ENCODE results near the gene TMEM131.

TMEM131 gene

DNA sequence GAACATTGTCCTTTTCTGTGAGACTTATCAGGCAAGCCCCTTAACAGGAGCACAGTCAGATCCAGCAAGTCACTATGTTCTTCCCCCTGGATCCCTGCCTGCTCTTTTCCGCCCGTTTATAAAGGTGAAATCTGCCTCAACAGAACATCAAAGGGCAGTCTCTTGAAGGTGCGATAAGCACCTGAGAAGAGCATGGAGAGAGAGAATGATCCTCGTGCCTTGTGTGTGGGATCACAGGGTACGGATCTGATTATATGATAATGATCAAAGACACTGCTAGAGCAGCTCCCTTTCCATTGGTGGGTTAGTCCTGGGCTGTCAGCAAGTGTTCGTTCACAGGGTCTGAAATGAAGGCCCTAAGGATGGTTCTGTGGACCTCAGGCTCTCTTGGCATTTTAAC, 176.0 kb downstream of the TMEM131 start:
- TF ChIP-seq, protein P1, sequence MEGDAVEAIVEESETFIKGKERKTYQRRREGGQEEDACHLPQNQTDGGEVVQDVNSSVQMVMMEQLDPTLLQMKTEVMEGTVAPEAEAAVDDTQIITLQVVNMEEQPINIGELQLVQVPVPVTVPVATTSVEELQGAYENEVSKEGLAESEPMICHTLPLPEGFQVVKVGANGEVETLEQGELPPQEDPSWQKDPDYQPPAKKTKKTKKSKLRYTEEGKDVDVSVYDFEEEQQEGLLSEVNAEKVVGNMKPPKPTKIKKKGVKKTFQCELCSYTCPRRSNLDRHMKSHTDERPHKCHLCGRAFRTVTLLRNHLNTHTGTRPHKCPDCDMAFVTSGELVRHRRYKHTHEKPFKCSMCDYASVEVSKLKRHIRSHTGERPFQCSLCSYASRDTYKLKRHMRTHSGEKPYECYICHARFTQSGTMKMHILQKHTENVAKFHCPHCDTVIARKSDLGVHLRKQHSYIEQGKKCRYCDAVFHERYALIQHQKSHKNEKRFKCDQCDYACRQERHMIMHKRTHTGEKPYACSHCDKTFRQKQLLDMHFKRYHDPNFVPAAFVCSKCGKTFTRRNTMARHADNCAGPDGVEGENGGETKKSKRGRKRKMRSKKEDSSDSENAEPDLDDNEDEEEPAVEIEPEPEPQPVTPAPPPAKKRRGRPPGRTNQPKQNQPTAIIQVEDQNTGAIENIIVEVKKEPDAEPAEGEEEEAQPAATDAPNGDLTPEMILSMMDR (IDR thresholded peaks at IDR 0.05; ENCODE audit: insufficient read depth, low read length, poor library complexity, severe bottlenecking) = no peak
- Histone ChIP-seq H3K27me3 (replicated peaks; ENCODE audit: control insufficient read depth, insufficient read depth, low read length) (no peaks in the 10 kb centered on the region), H3K4me3 (replicated peaks; ENCODE audit: low read depth, low read length) (no peak overlapping the region), H3K36me3 (ENCODE audit: control insufficient read depth, insufficient read depth, low read length) (no peaks in the 10 kb centered on the region)
- no peak for DNase-seq (ENCODE audit: extremely low read depth, insufficient read length)

DNA sequence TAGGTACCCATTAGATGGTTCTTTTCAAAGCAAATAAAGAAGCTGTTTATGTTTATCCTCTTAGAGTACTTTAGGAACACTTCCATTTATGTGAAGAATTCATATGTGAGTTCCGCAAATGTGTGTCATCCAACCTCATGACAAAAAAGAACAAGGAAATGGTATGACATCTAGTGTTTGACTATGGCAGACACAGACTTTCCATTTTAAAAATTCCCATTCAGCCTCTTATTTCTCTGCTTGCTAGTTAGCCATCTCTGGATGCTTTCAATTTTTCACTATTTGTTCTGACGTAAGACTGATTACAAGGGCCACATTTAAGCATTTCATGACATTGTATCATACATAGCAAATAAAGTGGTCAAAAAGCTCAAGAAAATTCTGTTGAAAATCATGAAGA, 179.3 kb downstream of the TMEM131 start:
- Histone ChIP-seq H3K4me3 (replicated peaks; ENCODE audit: low read depth, low read length) (no peak overlapping the region), H3K36me3 (ENCODE audit: control insufficient read depth, insufficient read depth, low read length) (no peaks in the 10 kb centered on the region; the same call in 1 of the 2 replicates), H3K27me3 (replicated peaks; ENCODE audit: control insufficient read depth, insufficient read depth, low read length) (no peaks in the 10 kb centered on the region)
- DNase-seq (ENCODE audit: extremely low read depth, insufficient read length) = no peak
- TF ChIP-seq, protein P1 (IDR thresholded peaks at IDR 0.05; ENCODE audit: insufficient read depth, low read length, poor library complexity, severe bottlenecking) = no peak

DNA sequence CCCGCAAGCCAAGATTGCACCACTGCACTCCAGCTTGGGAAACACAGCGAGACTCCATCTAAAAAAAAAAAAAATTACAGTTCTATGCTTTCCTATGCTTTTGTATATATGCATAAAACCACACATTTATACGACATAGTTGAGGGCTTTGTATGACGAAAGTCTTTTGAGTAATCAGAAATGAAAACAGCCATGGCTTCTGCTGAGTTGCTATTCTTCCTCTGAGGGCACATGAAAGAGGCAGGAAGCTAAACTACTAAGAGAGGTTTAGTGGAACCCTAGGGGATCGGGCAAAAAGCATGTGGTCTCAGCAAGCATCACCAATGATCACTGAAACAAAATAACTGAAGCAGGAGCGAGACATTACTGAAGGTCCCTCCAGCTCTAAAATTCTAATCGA, 182.8 kb downstream of the TMEM131 start:
- H3K36me3 ChIP-seq (ENCODE audit: control insufficient read depth, insufficient read depth, low read length) = no peaks in the 10 kb centered on the region; the same call in 1 of the 2 replicates
- DNase-seq (ENCODE audit: extremely low read depth, insufficient read length) = no peak
- no peak overlapping the region for H3K4me3 ChIP-seq (replicated peaks; ENCODE audit: low read depth, low read length)
- no peaks in the 10 kb centered on the region for H3K27me3 ChIP-seq (replicated peaks; ENCODE audit: control insufficient read depth, insufficient read depth, low read length)
- TF ChIP-seq, protein P1 (IDR thresholded peaks at IDR 0.05; ENCODE audit: insufficient read depth, low read length, poor library complexity, severe bottlenecking) = no peak

DNA sequence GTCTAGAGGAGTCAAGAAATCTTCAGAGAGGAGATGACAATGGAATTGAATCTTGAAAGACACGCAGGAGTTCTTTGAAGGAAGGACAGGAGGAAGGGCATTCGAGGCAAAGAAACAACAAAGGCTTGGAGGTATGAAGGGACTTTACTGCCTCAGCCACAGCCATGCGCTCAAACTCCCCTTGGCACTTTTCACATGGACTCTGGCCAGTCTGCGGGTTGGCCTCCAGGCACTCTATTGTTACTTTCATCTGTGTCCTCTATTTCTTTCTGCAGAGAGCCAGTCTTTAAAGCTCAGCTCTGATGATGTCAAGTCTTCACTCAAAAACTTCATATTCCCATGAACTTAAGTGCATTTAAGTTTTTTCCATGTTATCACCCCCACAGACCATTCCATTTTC, 186.9 kb downstream of the TMEM131 start:
- H3K36me3 ChIP-seq (ENCODE audit: control insufficient read depth, insufficient read depth, low read length) = no peaks in the 10 kb centered on the region; the same call in 1 of the 2 replicates
- no peaks in the 10 kb centered on the region for H3K27me3 ChIP-seq (replicated peaks; ENCODE audit: control insufficient read depth, insufficient read depth, low read length)
- TF ChIP-seq, protein P1 (IDR thresholded peaks at IDR 0.05; ENCODE audit: insufficient read depth, low read length, poor library complexity, severe bottlenecking) = no peak
- no peak overlapping the region for H3K4me3 ChIP-seq (replicated peaks; ENCODE audit: low read depth, low read length)
- DNase-seq (ENCODE audit: extremely low read depth, insufficient read length) = no peak

DNA sequence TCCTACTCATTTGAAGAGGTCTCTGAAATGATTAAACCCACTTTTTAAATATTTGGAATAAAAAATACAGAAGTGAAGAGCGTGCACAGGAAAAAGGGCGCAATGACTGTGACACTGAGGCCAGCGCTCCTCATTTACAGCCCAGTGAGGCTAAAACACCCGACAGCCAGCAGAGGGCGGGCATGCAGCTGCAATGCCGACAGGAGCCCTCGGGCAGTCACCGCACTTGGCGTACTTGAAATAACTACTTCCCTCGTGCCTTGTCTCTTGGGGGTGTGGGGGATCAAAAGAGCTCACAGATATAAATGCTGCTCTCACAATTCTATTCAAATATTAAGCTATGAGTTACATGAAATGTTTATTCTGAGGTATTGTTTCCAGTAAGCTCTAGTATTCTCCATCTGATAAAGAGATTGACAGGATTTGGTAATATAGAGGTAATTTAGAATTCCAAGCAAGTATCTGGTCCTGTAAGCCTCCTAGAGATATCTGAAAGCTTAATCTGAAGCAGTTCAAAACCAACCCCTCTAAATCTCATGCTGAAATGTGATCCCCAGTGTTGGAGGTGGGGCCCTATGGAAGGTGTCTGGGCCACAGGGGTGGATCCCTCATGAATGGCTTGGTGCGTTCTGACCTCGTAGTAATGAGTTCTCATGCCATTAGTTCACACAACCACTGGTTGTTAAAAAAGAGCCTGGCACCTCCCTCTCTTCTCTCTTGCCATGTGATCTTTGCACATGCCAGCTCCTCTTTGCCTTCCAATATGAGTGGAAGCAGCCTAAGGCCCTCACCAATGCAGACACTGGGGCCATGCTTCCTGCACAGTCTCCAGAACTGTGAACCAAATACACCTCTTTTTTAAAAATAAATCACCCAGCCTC, 188.8 kb downstream of the TMEM131 start:
- peak; percentile 55 for DNase-seq (ENCODE audit: extremely low read depth, insufficient read length)

More for the DNA sequence above, 188.8 kb downstream of the TMEM131 start:
- H3K36me3 ChIP-seq (ENCODE audit: control insufficient read depth, insufficient read depth, low read length) = peaks cover 1% of the 10 kb centered on the region; the same call in 1 of the 2 replicates
- H3K4me3 ChIP-seq (replicated peaks; ENCODE audit: low read depth, low read length) = no peak overlapping the region
- TF ChIP-seq, protein P1 (IDR thresholded peaks at IDR 0.05; ENCODE audit: insufficient read depth, low read length, poor library complexity, severe bottlenecking) = peak; percentile 93
- no peaks in the 10 kb centered on the region for H3K27me3 ChIP-seq (replicated peaks; ENCODE audit: control insufficient read depth, insufficient read depth, low read length)

Data from GM06990 (cell line).